ENCODE data around the gene C15orf61. TPM values are rescaled to one million over a fixed set of nuclear protein-coding genes. Genes with fewer than 3 reads are reported as not detected.

C15orf61 gene
- total RNA-seq, 4 donors from 2014 or later: 8.2 to 19.0 (median 13.5) TPM

DNA sequence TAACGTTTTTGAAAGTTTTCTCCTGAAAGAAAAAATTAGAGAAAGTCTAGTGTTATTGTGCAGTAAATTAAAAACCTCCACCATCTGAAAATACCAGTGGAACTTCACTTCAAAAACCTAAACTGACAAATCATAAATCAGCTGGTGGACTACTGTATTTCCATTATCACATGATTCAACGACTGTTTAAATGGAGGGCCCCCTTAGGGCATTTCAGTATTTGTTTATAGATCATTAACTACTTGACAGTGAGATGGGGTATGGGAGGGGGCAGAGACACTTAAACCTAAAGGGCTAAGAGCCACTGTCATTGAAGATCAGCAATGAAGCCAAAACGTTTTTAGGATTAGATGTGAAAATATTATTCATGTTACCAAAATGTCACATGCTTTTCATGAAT lies 8.8 kb upstream of the C15orf61 start:
- TF ChIP-seq, protein P1, sequence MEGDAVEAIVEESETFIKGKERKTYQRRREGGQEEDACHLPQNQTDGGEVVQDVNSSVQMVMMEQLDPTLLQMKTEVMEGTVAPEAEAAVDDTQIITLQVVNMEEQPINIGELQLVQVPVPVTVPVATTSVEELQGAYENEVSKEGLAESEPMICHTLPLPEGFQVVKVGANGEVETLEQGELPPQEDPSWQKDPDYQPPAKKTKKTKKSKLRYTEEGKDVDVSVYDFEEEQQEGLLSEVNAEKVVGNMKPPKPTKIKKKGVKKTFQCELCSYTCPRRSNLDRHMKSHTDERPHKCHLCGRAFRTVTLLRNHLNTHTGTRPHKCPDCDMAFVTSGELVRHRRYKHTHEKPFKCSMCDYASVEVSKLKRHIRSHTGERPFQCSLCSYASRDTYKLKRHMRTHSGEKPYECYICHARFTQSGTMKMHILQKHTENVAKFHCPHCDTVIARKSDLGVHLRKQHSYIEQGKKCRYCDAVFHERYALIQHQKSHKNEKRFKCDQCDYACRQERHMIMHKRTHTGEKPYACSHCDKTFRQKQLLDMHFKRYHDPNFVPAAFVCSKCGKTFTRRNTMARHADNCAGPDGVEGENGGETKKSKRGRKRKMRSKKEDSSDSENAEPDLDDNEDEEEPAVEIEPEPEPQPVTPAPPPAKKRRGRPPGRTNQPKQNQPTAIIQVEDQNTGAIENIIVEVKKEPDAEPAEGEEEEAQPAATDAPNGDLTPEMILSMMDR (IDR thresholded peaks at IDR 0.05): no peak
- no peak for TF ChIP-seq POLR2A (IDR thresholded peaks at IDR 0.05)
- H3K4me3 ChIP-seq (ENCODE audit: low read depth, poor library complexity, severe bottlenecking): no peak overlapping the region
- DNase-seq (ENCODE audit: low spot score in 2 of 2): no peak
- 37 to 38% methylated on average over 3 of the region's 3 CpGs for WGBS, 2 donors
- intact Hi-C loops (cut with DNase I; ENCODE audit: low total_unique reads): no loop called here

GRCh38 chr15:67512933-67513714 lies 7.8 kb upstream of the C15orf61 start:
- DNase-seq (ENCODE audit: low spot score in 2 of 2): no peak
- TF ChIP-seq, protein P1 (IDR thresholded peaks at IDR 0.05): no peak
- TF ChIP-seq POLR2A (IDR thresholded peaks at IDR 0.05): no peak
- intact Hi-C loops (cut with DNase I; ENCODE audit: low total_unique reads): no loop called here
- WGBS, 2 donors: 81 to 84% methylated on average over 9 of the region's 9 CpGs
- H3K4me3 ChIP-seq (ENCODE audit: low read depth, poor library complexity, severe bottlenecking): no peak overlapping the region

DNA sequence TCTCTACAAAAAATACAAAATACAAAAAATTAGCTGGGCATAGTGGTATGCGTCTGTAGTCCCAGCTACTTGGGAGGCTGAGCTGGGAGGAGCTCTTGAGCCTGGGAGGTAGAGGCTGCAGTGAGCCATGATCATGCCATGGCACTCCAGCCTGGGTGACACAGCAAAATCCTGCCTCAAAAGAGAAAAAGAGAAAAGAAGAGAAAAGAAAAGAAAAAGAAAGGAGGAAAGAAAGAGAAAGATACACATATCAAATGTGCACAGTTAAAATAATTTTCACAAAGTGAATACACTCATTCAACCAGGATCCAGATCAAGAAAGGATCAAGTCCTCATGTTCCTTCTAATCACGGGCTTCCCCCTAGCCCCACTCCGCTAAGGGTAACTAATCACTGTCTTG lies 5.8 kb upstream of the C15orf61 start:
- WGBS, 2 donors: 99% methylated on average over 3 of the region's 3 CpGs
- DNase-seq (ENCODE audit: low spot score in 2 of 2): no peak
- intact Hi-C loops (cut with DNase I; ENCODE audit: low total_unique reads): no loop called here
- TF ChIP-seq POLR2A (IDR thresholded peaks at IDR 0.05): no peak
- TF ChIP-seq, protein P1 (IDR thresholded peaks at IDR 0.05): no peak
- H3K4me3 ChIP-seq (ENCODE audit: low read depth, poor library complexity, severe bottlenecking): no peak overlapping the region

- TF ChIP-seq POLR2A (IDR thresholded peaks at IDR 0.05): no peak
- TF ChIP-seq, protein P1 (IDR thresholded peaks at IDR 0.05): no peak
- 93 to 97% methylated on average over 2 of the region's 2 CpGs for WGBS, 2 donors
- DNase-seq (ENCODE audit: low spot score in 2 of 2): no peak
- H3K4me3 ChIP-seq (ENCODE audit: low read depth, poor library complexity, severe bottlenecking): no peak overlapping the region
- intact Hi-C loops (cut with DNase I; ENCODE audit: low total_unique reads): no loop called here
Measured at GRCh38 chr15:67515557-67515956, 5.4 kb upstream of the C15orf61 start.

GRCh38 chr15:67520321-67521028 lies 456 bp upstream of the C15orf61 start:
- peak in 1 of 2 donors; percentile 88 for DNase-seq (ENCODE audit: low spot score in 2 of 2)
- intact Hi-C loops (cut with DNase I; ENCODE audit: low total_unique reads): loop anchor here (10.0 kb wide), 1 partner anchor 1366 kb away; no protein-coding TSS in a partner anchor
- peak overlapping the region; percentile 38 for H3K4me3 ChIP-seq (ENCODE audit: low read depth, poor library complexity, severe bottlenecking)
- WGBS, 2 donors: 18 to 21% methylated on average over 24 of the region's 24 CpGs
- TF ChIP-seq, protein P1 (IDR thresholded peaks at IDR 0.05): no peak
- TF ChIP-seq POLR2A (IDR thresholded peaks at IDR 0.05): no peak

All from lower leg skin (tissue), 4 donors.